ENCODE results near the gene SUCLG2. TPM values are rescaled to one million over a fixed set of nuclear protein-coding genes. Genes with fewer than 3 reads are reported as not detected.

SUCLG2 gene, protein sequence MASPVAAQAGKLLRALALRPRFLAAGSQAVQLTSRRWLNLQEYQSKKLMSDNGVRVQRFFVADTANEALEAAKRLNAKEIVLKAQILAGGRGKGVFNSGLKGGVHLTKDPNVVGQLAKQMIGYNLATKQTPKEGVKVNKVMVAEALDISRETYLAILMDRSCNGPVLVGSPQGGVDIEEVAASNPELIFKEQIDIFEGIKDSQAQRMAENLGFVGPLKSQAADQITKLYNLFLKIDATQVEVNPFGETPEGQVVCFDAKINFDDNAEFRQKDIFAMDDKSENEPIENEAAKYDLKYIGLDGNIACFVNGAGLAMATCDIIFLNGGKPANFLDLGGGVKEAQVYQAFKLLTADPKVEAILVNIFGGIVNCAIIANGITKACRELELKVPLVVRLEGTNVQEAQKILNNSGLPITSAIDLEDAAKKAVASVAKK
- polyA plus RNA-seq (2013, experiment 1 of 2) = 28.6 TPM
- polyA plus RNA-seq (2013, experiment 2 of 2) = 28.1 TPM

DNA sequence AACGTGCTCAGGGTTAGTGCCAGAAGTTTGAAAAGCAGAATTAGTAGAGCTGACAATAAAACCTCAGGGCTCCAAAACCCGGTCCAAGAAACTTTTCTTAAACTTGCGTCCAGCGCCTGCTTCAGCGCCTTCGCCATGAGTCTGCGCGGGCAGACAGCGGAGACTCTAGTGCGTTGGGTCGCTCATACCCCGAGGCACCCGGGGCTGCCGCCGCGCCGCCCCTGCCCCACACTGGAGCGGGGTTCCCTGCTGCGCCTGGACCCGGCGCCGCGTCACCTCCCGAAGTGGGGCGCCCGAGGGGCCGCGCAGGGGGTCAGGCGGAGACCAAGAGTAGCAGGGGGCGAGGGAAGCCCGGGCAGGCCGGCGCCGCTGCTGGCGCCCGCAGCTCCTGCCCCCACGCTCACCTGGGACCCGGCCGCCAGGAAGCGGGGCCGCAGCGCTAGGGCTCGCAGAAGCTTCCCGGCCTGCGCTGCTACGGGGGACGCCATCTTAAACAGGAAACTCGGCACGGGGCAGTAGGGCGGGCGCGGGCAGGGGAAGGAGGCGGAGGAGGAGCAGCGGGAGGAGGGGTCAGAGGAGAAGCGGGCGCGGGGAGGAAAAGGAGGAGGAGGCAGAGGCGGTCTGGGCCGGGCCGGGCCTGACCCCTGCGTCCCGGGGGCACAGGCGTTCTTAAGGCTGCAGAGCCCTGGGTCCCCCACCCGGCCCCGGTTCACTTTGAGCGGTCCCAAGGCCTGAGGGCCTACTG is at the start of gene SUCLG2:
Gene SUCLG2, minus strand, starts transcription at position 514 of the 745 bp plus-strand sequence. Its CDS starts 26 bp downstream, at position 488.
- peak within 1 kb of the TSS; percentile 93 for H3K18ac ChIP-seq (ENCODE audit: low read length)
- H3K4ac ChIP-seq (ENCODE audit: low read depth, low read length) = peak within 1 kb of the TSS; percentile 83
- H2BK120ac ChIP-seq (ENCODE audit: low read depth, low read length) = no peak within 1 kb of the TSS
- H3K4me1 ChIP-seq (ENCODE audit: control insufficient read depth, low read depth, low read length) = peaks cover 2% of the 10 kb centered on the region
- peak within 1 kb of the TSS; percentile 85 for H3K23ac ChIP-seq (ENCODE audit: low read length)
- peak within 1 kb of the TSS; percentile 82 for H3K9ac ChIP-seq (ENCODE audit: low read length)
- peak; percentile 93 for DNase-seq
- no peaks in the 10 kb centered on the region for H3K36me3 ChIP-seq (ENCODE audit: control insufficient read depth, insufficient read depth, low read length)
- peak within 1 kb of the TSS; percentile 90 for H3K27ac ChIP-seq (ENCODE audit: low read depth, low read length)
- no peak within 1 kb of the TSS for H4K8ac ChIP-seq (ENCODE audit: low read depth, low read length)
- no CpG with 5 or more reads among the region's 66 CpGs for WGBS (ENCODE audit: extremely low coverage, insufficient coverage, low lambda C conversion rate)
- peak within 1 kb of the TSS; percentile 39 for H3K4me2 ChIP-seq (ENCODE audit: low read length)
- H3K79me2 ChIP-seq (ENCODE audit: control insufficient read depth, insufficient read depth, low read length) = no peaks in the 10 kb centered on the region
- H3K27me3 ChIP-seq (ENCODE audit: insufficient read depth, low read length, poor library complexity) = no peaks in the 10 kb centered on the region
- peak within 1 kb of the TSS; percentile 16 for H2BK5ac ChIP-seq (ENCODE audit: low read length)
- peak within 1 kb of the TSS; percentile 56 for H3K4me3 ChIP-seq (ENCODE audit: low read length)
- peak within 1 kb of the TSS; percentile 89 for H3K56ac ChIP-seq (ENCODE audit: low read length)
- peaks cover 2% of the 10 kb centered on the region for H3K79me1 ChIP-seq (ENCODE audit: low read length)
- no peak within 1 kb of the TSS for H4K5ac ChIP-seq (ENCODE audit: low read length)
- no peak within 1 kb of the TSS for H2BK15ac ChIP-seq (replicated peaks; ENCODE audit: low read depth)
- no peak within 1 kb of the TSS for H2AK5ac ChIP-seq (ENCODE audit: low read length)

- H4K5ac ChIP-seq (ENCODE audit: low read length) = no peak overlapping the region
- WGBS (ENCODE audit: extremely low coverage, insufficient coverage, low lambda C conversion rate) = no CpG with 5 or more reads among the region's 4 CpGs
- H3K27me3 ChIP-seq (ENCODE audit: insufficient read depth, low read length, poor library complexity) = no peaks in the 10 kb centered on the region
- no peak for DNase-seq
- H2BK120ac ChIP-seq (ENCODE audit: low read depth, low read length) = no peak overlapping the region
- no peak overlapping the region for H3K27ac ChIP-seq (ENCODE audit: low read depth, low read length)
- H3K4me1 ChIP-seq (ENCODE audit: control insufficient read depth, low read depth, low read length) = peaks cover 7% of the 10 kb centered on the region
- no peak overlapping the region for H3K4me3 ChIP-seq (ENCODE audit: low read length)
- no peaks in the 10 kb centered on the region for H3K79me2 ChIP-seq (ENCODE audit: control insufficient read depth, insufficient read depth, low read length)
- no peaks in the 10 kb centered on the region for H3K79me1 ChIP-seq (ENCODE audit: low read length)
- H4K8ac ChIP-seq (ENCODE audit: low read depth, low read length) = no peak overlapping the region
- no peak overlapping the region for H2BK15ac ChIP-seq (replicated peaks; ENCODE audit: low read depth)
- no peak overlapping the region for H2BK5ac ChIP-seq (ENCODE audit: low read length)
- H2AK5ac ChIP-seq (ENCODE audit: low read length) = no peak overlapping the region
- H3K23ac ChIP-seq (ENCODE audit: low read length) = no peak overlapping the region
- H3K4ac ChIP-seq (ENCODE audit: low read depth, low read length) = no peak overlapping the region
- no peaks in the 10 kb centered on the region for H3K36me3 ChIP-seq (ENCODE audit: control insufficient read depth, insufficient read depth, low read length)
- no peak overlapping the region for H3K4me2 ChIP-seq (ENCODE audit: low read length)
- H3K18ac ChIP-seq (ENCODE audit: low read length) = no peak overlapping the region
- H3K9ac ChIP-seq (ENCODE audit: low read length) = no peak overlapping the region
- no peak overlapping the region for H3K56ac ChIP-seq (ENCODE audit: low read length)
Measured at GRCh38 chr3:67700596-67700995, 46.2 kb upstream of the SUCLG2 start.

DNA sequence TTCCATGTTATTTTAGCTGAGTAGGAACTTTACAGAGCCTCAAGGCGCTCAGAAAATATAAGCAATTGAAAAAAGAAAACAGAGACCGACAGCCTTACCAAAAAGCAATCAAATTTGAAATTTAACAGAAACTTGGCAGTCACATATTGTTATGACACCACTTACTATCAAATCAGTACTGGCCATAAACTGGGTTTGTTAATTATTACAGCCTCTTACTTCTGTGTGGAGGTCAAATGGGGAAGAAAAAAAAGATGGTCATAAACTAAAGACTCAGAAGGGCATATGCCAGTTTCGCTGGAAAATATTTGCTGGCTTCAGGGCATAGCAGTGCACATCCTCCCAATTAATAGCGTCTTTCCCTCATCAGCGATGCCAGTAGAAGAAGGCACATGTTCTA is 45.5 kb upstream of the SUCLG2 start:
- Histone ChIP-seq H3K4me1 (ENCODE audit: control insufficient read depth, low read depth, low read length) (peaks cover 7% of the 10 kb centered on the region), H3K79me1 (ENCODE audit: low read length) (no peaks in the 10 kb centered on the region), H3K27ac (ENCODE audit: low read depth, low read length) (no peak overlapping the region), H2BK5ac (ENCODE audit: low read length) (no peak overlapping the region), H2AK5ac (ENCODE audit: low read length) (no peak overlapping the region), H2BK15ac (replicated peaks; ENCODE audit: low read depth) (no peak overlapping the region), H3K9ac (ENCODE audit: low read length) (no peak overlapping the region), H3K79me2 (ENCODE audit: control insufficient read depth, insufficient read depth, low read length) (no peaks in the 10 kb centered on the region), H3K23ac (ENCODE audit: low read length) (no peak overlapping the region), H4K5ac (ENCODE audit: low read length) (no peak overlapping the region), H3K56ac (ENCODE audit: low read length) (no peak overlapping the region), H3K18ac (ENCODE audit: low read length) (no peak overlapping the region), H3K36me3 (ENCODE audit: control insufficient read depth, insufficient read depth, low read length) (no peaks in the 10 kb centered on the region), H2BK120ac (ENCODE audit: low read depth, low read length) (no peak overlapping the region), H3K27me3 (ENCODE audit: insufficient read depth, low read length, poor library complexity) (no peaks in the 10 kb centered on the region), H3K4me2 (ENCODE audit: low read length) (no peak overlapping the region), H4K8ac (ENCODE audit: low read depth, low read length) (no peak overlapping the region), H3K4me3 (ENCODE audit: low read length) (no peak overlapping the region), H3K4ac (ENCODE audit: low read depth, low read length) (no peak overlapping the region)
- DNase-seq = no peak
- WGBS (ENCODE audit: extremely low coverage, insufficient coverage, low lambda C conversion rate) = no CpG with 5 or more reads among the region's 5 CpGs

DNA sequence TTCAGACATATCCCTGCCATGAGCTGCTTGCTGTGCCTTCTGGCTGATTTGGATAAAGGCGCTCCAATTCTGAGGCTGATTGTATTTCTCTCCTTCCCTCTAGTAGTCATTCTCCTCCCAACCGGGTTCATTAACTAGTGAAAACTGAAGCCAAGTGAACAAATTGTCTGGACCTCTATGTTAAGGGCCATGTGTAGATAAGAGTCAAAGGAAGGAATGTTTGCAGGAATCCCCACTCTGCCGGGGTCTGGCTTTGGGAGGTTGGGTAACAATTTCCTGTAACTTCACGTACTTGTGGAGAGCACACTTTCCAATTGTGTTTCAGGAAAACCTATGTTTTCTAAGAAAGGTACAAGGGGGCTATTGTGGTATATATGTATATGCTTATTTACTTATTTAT is 38.2 kb upstream of the SUCLG2 start:
- H3K4ac ChIP-seq (ENCODE audit: low read depth, low read length) = no peak overlapping the region
- no peak overlapping the region for H3K56ac ChIP-seq (ENCODE audit: low read length)
- no peaks in the 10 kb centered on the region for H3K79me2 ChIP-seq (ENCODE audit: control insufficient read depth, insufficient read depth, low read length)
- H3K23ac ChIP-seq (ENCODE audit: low read length) = no peak overlapping the region
- no peak overlapping the region for H2BK15ac ChIP-seq (replicated peaks; ENCODE audit: low read depth)
- H4K5ac ChIP-seq (ENCODE audit: low read length) = no peak overlapping the region
- peak overlapping the region; percentile 18 for H3K18ac ChIP-seq (ENCODE audit: low read length)
- no CpG with 5 or more reads among the region's 4 CpGs for WGBS (ENCODE audit: extremely low coverage, insufficient coverage, low lambda C conversion rate)
- H2BK5ac ChIP-seq (ENCODE audit: low read length) = no peak overlapping the region
- H3K36me3 ChIP-seq (ENCODE audit: control insufficient read depth, insufficient read depth, low read length) = no peaks in the 10 kb centered on the region
- H3K9ac ChIP-seq (ENCODE audit: low read length) = no peak overlapping the region
- H3K27me3 ChIP-seq (ENCODE audit: insufficient read depth, low read length, poor library complexity) = no peaks in the 10 kb centered on the region
- no peak overlapping the region for H2BK120ac ChIP-seq (ENCODE audit: low read depth, low read length)
- H3K79me1 ChIP-seq (ENCODE audit: low read length) = no peaks in the 10 kb centered on the region
- DNase-seq = peak; percentile 87
- no peak overlapping the region for H2AK5ac ChIP-seq (ENCODE audit: low read length)
- no peak overlapping the region for H3K4me2 ChIP-seq (ENCODE audit: low read length)
- H3K4me1 ChIP-seq (ENCODE audit: control insufficient read depth, low read depth, low read length) = peaks cover 4% of the 10 kb centered on the region
- H4K8ac ChIP-seq (ENCODE audit: low read depth, low read length) = no peak overlapping the region
- no peak overlapping the region for H3K27ac ChIP-seq (ENCODE audit: low read depth, low read length)
- no peak overlapping the region for H3K4me3 ChIP-seq (ENCODE audit: low read length)

DNA sequence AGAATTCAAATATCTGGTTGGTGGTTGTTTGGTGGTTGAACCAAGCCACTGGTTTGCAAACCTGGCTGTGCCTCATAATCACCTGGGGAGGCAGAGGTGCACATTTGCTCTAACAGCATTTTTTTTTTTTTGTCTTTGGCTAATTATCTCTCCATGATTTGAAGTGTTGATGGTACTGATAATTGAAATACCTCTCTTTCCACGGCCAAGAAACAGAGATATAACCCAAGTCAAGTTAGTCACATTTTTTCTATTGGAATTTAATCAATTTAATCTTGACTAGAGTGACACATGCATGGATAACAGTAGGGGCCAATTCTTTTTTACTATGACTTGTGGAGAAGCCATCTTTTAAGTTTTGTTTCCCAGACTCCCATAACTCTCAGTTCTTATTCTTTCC is 37.5 kb upstream of the SUCLG2 start:
- H3K56ac ChIP-seq (ENCODE audit: low read length) = no peak overlapping the region
- no peak overlapping the region for H3K4me2 ChIP-seq (ENCODE audit: low read length)
- no peak overlapping the region for H2AK5ac ChIP-seq (ENCODE audit: low read length)
- no peak overlapping the region for H3K4me3 ChIP-seq (ENCODE audit: low read length)
- H4K5ac ChIP-seq (ENCODE audit: low read length) = no peak overlapping the region
- no peaks in the 10 kb centered on the region for H3K79me1 ChIP-seq (ENCODE audit: low read length)
- no peak overlapping the region for H2BK5ac ChIP-seq (ENCODE audit: low read length)
- H3K4me1 ChIP-seq (ENCODE audit: control insufficient read depth, low read depth, low read length) = peaks cover 4% of the 10 kb centered on the region
- H3K23ac ChIP-seq (ENCODE audit: low read length) = no peak overlapping the region
- H3K9ac ChIP-seq (ENCODE audit: low read length) = no peak overlapping the region
- H2BK15ac ChIP-seq (replicated peaks; ENCODE audit: low read depth) = no peak overlapping the region
- peak; percentile 67 for DNase-seq
- H2BK120ac ChIP-seq (ENCODE audit: low read depth, low read length) = no peak overlapping the region
- H3K79me2 ChIP-seq (ENCODE audit: control insufficient read depth, insufficient read depth, low read length) = no peaks in the 10 kb centered on the region
- no peak overlapping the region for H3K27ac ChIP-seq (ENCODE audit: low read depth, low read length)
- H4K8ac ChIP-seq (ENCODE audit: low read depth, low read length) = no peak overlapping the region
- no CpG with 5 or more reads among the region's 1 CpG for WGBS (ENCODE audit: extremely low coverage, insufficient coverage, low lambda C conversion rate)
- H3K4ac ChIP-seq (ENCODE audit: low read depth, low read length) = no peak overlapping the region
- H3K27me3 ChIP-seq (ENCODE audit: insufficient read depth, low read length, poor library complexity) = no peaks in the 10 kb centered on the region
- H3K36me3 ChIP-seq (ENCODE audit: control insufficient read depth, insufficient read depth, low read length) = no peaks in the 10 kb centered on the region
- no peak overlapping the region for H3K18ac ChIP-seq (ENCODE audit: low read length)
